Neural progenitor cell (in vitro differentiated cells): ENCODE measurements around the gene PRND.

Experiments
- CTCF ChIP-seq: fragments of 200-600 bp; sonication (generic); IDR thresholded peaks from 2 replicates; pipeline ENCODE4 v1.5.1; 2017; ENCODE audit warnings: antibody characterized with exemption, mild to moderate bottlenecking
- EZH2 ChIP-seq: fragments of 200-600 bp; sonication (generic); IDR thresholded peaks from 2 replicates; pipeline ENCODE4 v1.6.1; 2017; ENCODE audit warnings: antibody characterized with exemption, mild to moderate bottlenecking, moderate library complexity

DNA sequence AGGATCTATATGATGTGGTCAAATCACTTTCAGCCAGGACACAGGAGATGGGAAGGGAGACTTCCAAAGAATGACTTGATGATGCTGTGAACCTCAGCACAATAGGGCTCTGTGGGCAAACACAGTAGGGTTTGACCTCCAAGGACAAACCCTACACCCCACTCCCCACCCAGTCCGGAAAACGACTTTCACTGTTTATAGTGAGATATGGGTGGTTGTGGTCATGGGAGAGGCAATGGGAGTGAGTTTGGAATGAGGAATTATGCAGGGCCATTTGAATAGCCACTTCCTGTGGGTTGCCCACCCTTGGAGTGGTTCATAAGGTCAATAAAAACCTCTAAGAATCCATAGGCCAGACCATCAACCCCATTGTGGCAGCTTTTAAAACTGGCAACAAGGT lies 38.4 kb upstream of the PRND start:
- no peak for TF ChIP-seq EZH2
- TF ChIP-seq CTCF, result no peak
